ENCODE measurements around the gene PCDHGA7. TPM values are rescaled to one million over a fixed set of nuclear protein-coding genes. Genes with fewer than 3 reads are reported as not detected.
"Not testable (repeated sequence)": the region's sequence is repeated elsewhere in the genome, so short reads cannot be mapped to it uniquely, and the experiment has no call there.

Gene PCDHGA7
- total RNA-seq, 1 donor, result 0.42 TPM

- Histone ChIP-seq H3K4me1 (ENCODE audit: insufficient read depth, low read length) (peaks cover 12% of the 10 kb centered on the region), H3K27me3 (ENCODE audit: insufficient read depth, low read length) (peaks cover 92% of the 10 kb centered on the region), H3K4me3 (ENCODE audit: low read length) (no peak overlapping the region), H3K9me3 (ENCODE audit: low read depth, low read length) (no peaks in the 10 kb centered on the region)
Observed at GRCh38 chr5:141427783-141428426, 45.4 kb downstream of the PCDHGA7 start.

GRCh38 chr5:141430332-141431113 lies 48.0 kb downstream of the PCDHGA7 start, which contains the start of gene PCDHGA12:
TSS of gene PCDHGA12 (plus strand) at chr5:141430507. CDS start at chr5:141430760, 253 bp downstream.
- Histone ChIP-seq H3K4me3 (ENCODE audit: low read length) (no peak within 1 kb of the TSS), H3K9me3 (ENCODE audit: low read depth, low read length) (no peaks in the 10 kb centered on the region), H3K4me1 (ENCODE audit: insufficient read depth, low read length) (peaks cover 12% of the 10 kb centered on the region), H3K27me3 (ENCODE audit: insufficient read depth, low read length) (peaks cover 89% of the 10 kb centered on the region)

DNA sequence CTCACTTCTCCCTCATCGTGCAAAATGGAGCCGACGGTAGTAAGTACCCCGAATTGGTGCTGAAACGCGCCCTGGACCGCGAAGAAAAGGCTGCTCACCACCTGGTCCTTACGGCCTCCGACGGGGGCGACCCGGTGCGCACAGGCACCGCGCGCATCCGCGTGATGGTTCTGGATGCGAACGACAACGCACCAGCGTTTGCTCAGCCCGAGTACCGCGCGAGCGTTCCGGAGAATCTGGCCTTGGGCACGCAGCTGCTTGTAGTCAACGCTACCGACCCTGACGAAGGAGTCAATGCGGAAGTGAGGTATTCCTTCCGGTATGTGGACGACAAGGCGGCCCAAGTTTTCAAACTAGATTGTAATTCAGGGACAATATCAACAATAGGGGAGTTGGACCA lies 48.7 kb downstream of the PCDHGA7 start:
- Histone ChIP-seq H3K4me3 (ENCODE audit: low read length) (no peak overlapping the region), H3K9me3 (ENCODE audit: low read depth, low read length) (no peaks in the 10 kb centered on the region), H3K4me1 (ENCODE audit: insufficient read depth, low read length) (peaks cover 12% of the 10 kb centered on the region), H3K27me3 (ENCODE audit: insufficient read depth, low read length) (peaks cover 88% of the 10 kb centered on the region)

DNA sequence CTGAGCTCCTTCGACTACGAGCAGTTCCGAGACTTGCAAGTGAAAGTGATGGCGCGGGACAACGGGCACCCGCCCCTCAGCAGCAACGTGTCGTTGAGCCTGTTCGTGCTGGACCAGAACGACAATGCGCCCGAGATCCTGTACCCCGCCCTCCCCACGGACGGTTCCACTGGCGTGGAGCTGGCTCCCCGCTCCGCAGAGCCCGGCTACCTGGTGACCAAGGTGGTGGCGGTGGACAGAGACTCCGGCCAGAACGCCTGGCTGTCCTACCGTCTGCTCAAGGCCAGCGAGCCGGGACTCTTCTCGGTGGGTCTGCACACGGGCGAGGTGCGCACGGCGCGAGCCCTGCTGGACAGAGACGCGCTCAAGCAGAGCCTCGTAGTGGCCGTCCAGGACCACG lies 49.8 kb downstream of the PCDHGA7 start:
- peaks cover 88% of the 10 kb centered on the region for H3K27me3 ChIP-seq (ENCODE audit: insufficient read depth, low read length)
- H3K4me3 ChIP-seq (ENCODE audit: low read length); H3K9me3 ChIP-seq (ENCODE audit: low read depth, low read length): not testable (repeated sequence)
- H3K4me1 ChIP-seq (ENCODE audit: insufficient read depth, low read length), result peaks cover 12% of the 10 kb centered on the region

GRCh38 chr5:141432726-141433125 lies 50.2 kb downstream of the PCDHGA7 start:
- not testable (repeated sequence) for H3K9me3 ChIP-seq (ENCODE audit: low read depth, low read length); H3K4me3 ChIP-seq (ENCODE audit: low read length)
- Histone ChIP-seq H3K4me1 (ENCODE audit: insufficient read depth, low read length) (peaks cover 12% of the 10 kb centered on the region), H3K27me3 (ENCODE audit: insufficient read depth, low read length) (peaks cover 85% of the 10 kb centered on the region)

- peaks cover 12% of the 10 kb centered on the region for H3K4me1 ChIP-seq (ENCODE audit: insufficient read depth, low read length)
- H3K9me3 ChIP-seq (ENCODE audit: low read depth, low read length), result no peaks in the 10 kb centered on the region
- H3K27me3 ChIP-seq (ENCODE audit: insufficient read depth, low read length), result peaks cover 75% of the 10 kb centered on the region
- H3K4me3 ChIP-seq (ENCODE audit: low read length), result no peak overlapping the region
Observed at GRCh38 chr5:141434006-141434405, 51.5 kb downstream of the PCDHGA7 start.

Other genes starting within 250 kb of the PCDHGA7 start
- 0.10 TPM for gene PCDHB5, start 247.5 kb upstream of the PCDHGA7 start, total RNA-seq
- gene PCDHB6, start 232.7 kb upstream of the PCDHGA7 start, total RNA-seq, result not detected
- gene PCDHB7, start 210.1 kb upstream of the PCDHGA7 start, total RNA-seq, result under 0.01 TPM
- gene PCDHB8, start 205.0 kb upstream of the PCDHGA7 start, total RNA-seq, result not detected
- not detected for gene PCDHB16, start 200.4 kb upstream of the PCDHGA7 start, total RNA-seq
- 0.31 TPM for gene PCDHB9, start 195.6 kb upstream of the PCDHGA7 start, total RNA-seq
- gene PCDHB10, start 190.4 kb upstream of the PCDHGA7 start, total RNA-seq, result not detected
- gene PCDHB11, start 183.1 kb upstream of the PCDHGA7 start, total RNA-seq, result not detected
- gene PCDHB12, start 174.0 kb upstream of the PCDHGA7 start, total RNA-seq, result not detected
- gene PCDHB13, start 168.8 kb upstream of the PCDHGA7 start, total RNA-seq, result not detected
- gene PCDHB14, start 159.4 kb upstream of the PCDHGA7 start, total RNA-seq, result not detected
- not detected for gene PCDHB15, start 137.3 kb upstream of the PCDHGA7 start, total RNA-seq
- gene SLC25A2, start 78.7 kb upstream of the PCDHGA7 start, total RNA-seq, result 0.73 TPM
- 76.5 TPM for gene TAF7, start 62.0 kb upstream of the PCDHGA7 start, total RNA-seq
- not detected for gene PCDHGA1, start 52.2 kb upstream of the PCDHGA7 start, total RNA-seq
- gene PCDHGA2, start 44.0 kb upstream of the PCDHGA7 start, total RNA-seq, result not detected
- 0.10 TPM for gene PCDHGA3, start 38.9 kb upstream of the PCDHGA7 start, total RNA-seq
- not detected for gene PCDHGB1, start 32.6 kb upstream of the PCDHGA7 start, total RNA-seq
- gene PCDHGA4, start 27.7 kb upstream of the PCDHGA7 start, total RNA-seq, result 0.21 TPM
- 0.63 TPM for gene PCDHGB2, start 22.7 kb upstream of the PCDHGA7 start, total RNA-seq
- gene PCDHGA5, start 18.6 kb upstream of the PCDHGA7 start, total RNA-seq, result 0.21 TPM
- 0.63 TPM for gene PCDHGB3, start 12.5 kb upstream of the PCDHGA7 start, total RNA-seq
- 0.10 TPM for gene PCDHGA6, start 8.9 kb upstream of the PCDHGA7 start, total RNA-seq
- 0.31 TPM for gene PCDHGB4, start 5.0 kb downstream of the PCDHGA7 start, total RNA-seq
- gene PCDHGA8, start 9.9 kb downstream of the PCDHGA7 start, total RNA-seq, result 0.10 TPM
- 0.84 TPM for gene PCDHGB5, start 15.2 kb downstream of the PCDHGA7 start, total RNA-seq
- 0.42 TPM for gene PCDHGA9, start 20.0 kb downstream of the PCDHGA7 start, total RNA-seq
- gene PCDHGB6, start 25.3 kb downstream of the PCDHGA7 start, total RNA-seq, result 0.63 TPM
- gene PCDHGA10, start 30.2 kb downstream of the PCDHGA7 start, total RNA-seq, result 0.52 TPM
- 0.31 TPM for gene PCDHGB7, start 34.9 kb downstream of the PCDHGA7 start, total RNA-seq
- 0.21 TPM for gene PCDHGA11, start 38.3 kb downstream of the PCDHGA7 start, total RNA-seq
- gene PCDHGA12, start 47.8 kb downstream of the PCDHGA7 start, total RNA-seq, result 0.10 TPM
- gene PCDHGC3, start 93.2 kb downstream of the PCDHGA7 start, total RNA-seq, result 0.42 TPM
- 0.10 TPM for gene PCDHGC4, start 102.3 kb downstream of the PCDHGA7 start, total RNA-seq
- not detected for gene PCDHGC5, start 106.3 kb downstream of the PCDHGA7 start, total RNA-seq
- gene DIAPH1, start 236.3 kb downstream of the PCDHGA7 start, total RNA-seq, result 81.9 TPM